ENCODE measurements around the gene NFS1.

- TF ChIP-seq RAD21 (conservative IDR thresholded peaks at IDR 0.05 in 1 of 2, IDR thresholded peaks at IDR 0.05 in 1 of 2) (no peak), HES2 (IDR thresholded peaks at IDR 0.05) (no peak), MAZ (IDR thresholded peaks at IDR 0.05; ENCODE audit: borderline replicate concordance, low read depth, low read length) (no peak)
These were observed 16.5 kb upstream of the NFS1 start for GRCh38 chr20:35715652-35716051.
